Body of pancreas (tissue), 4 donors: Measurements from ENCODE around the gene LRRC56. TPM values are rescaled to one million over a fixed set of nuclear protein-coding genes. Genes with fewer than 3 reads are reported as not detected.

ENCODE experiments used
- ATAC-seq: fragments of 150-250 bp; one replicate; pipeline ENCODE4 v1.9.1; 2016
- DNase-seq, 4 donors: peaks; one replicate each; pipeline ENCODE4 v3.0.0-alpha.2; 2019
- H3K27ac ChIP-seq, 4 donors: fragments of 200-600 bp; sonication (generic); 1 replicate in 3 of 4; 2 replicates in 1 of 4; pipeline versions ENCODE4 v1.5.1 to v1.6.1; 2016 to 2019; ENCODE audit warnings: mild to moderate bottlenecking in 1 of 4, mixed read lengths in 1 of 4, moderate library complexity in 1 of 4
- H3K27me3 ChIP-seq, 2 donors: fragments of 200-600 bp; sonication (generic); one replicate each; pipeline ENCODE4 v1.6.0; 2016; ENCODE audit warnings: mild to moderate bottlenecking in 1 of 2
- H3K36me3 ChIP-seq, 2 donors: fragments of 200-600 bp; sonication (generic); replicated peaks in 1 of 2; 2 replicates each; pipeline ENCODE4 v1.5.1; 2016; ENCODE audit warnings: low read depth in 2 of 2; ENCODE audit not compliant: insufficient read depth in 1 of 2
- H3K4me1 ChIP-seq: fragments of 200-600 bp; sonication (generic); one replicate; pipeline ENCODE4 v1.6.0; 2016
- H3K4me3 ChIP-seq, 2 donors: fragments of 200-600 bp; sonication (generic); 1 replicate in 1 of 2; 2 replicates in 1 of 2; pipeline ENCODE4 v1.5.1; 2016 to 2019
- H3K9me3 ChIP-seq, 3 donors: fragments of 200-600 bp; sonication (generic); 1 replicate in 2 of 3; 2 replicates in 1 of 3; pipeline ENCODE4 v1.5.1; 2016
- POLR2A ChIP-seq, 3 donors: fragments of 450-650 bp; IDR thresholded peaks; one replicate each; pipeline ENCODE4 v1.6.1; 2016; ENCODE audit warnings: antibody characterized with exemption in 3 of 3, mild to moderate bottlenecking in 2 of 3
- WGBS, 2 donors: methylation state at CpG; one replicate each; pipeline ENCODE4 v1.1.5; 2017; 5-methylcytosine and 5-hydroxymethylcytosine counted together
- intact Hi-C: fragments of 100-400 bp; cut with DNase I; formaldehyde crosslinking; loops from one replicate; pipeline ENCODE4 v1.15.1; 2023
- total RNA-seq, 2 donors: library from RNA; depleted of rRNA; stranded (reverse); fragments of >200 nt; gene quantifications; one replicate each; pipeline ENCODE4 v1.1.0, GENCODE V29; 2016
- TF ChIP-seq, protein P1 (sequence below), 7 experiments: fragments of 450-650 bp in 4 of 7; fragments of 200-600 bp in 3 of 7; sonication (generic) in 3 of 7; IDR thresholded peaks; one replicate each; pipeline ENCODE4 v1.5.1; 2016 to 2019; ENCODE audit warnings: antibody characterized with exemption in 7 of 7

The LRRC56 gene
- total RNA-seq, 2 donors from 2014 or later, result 1.6 to 2.3 TPM

DNA sequence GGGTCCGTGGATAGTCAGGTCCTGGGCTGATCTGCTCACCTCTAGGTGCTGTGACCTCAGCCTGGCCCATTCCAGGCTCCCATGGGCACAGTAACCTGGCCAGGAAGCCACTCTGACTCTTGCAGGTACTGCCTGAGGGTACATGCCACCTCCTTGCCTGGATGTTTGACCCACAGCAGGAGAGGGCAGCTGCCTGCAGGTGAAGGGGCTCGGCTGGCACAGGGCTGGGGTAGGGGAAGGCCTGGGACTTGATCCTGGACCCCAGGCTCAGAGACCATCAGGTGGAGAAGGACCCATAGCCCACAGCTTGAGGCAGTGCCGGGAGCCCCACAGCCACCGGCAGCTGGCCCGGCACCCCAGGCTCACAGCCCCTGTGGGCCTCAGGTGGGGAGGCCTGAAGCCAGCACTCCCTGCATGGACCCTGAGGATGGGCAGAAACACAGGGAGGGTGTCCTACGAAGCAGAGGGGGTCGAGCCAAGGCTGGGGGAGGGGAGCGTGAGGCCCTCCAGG lies 2.7 kb downstream of the LRRC56 start:
- ATAC-seq, result no peak
- Histone ChIP-seq H3K36me3 (no peaks in the 10 kb centered on the region), H3K4me1 (peaks cover 26% of the 10 kb centered on the region), H3K4me3 (no peak overlapping the region), H3K27ac (no peak overlapping the region), H3K9me3 (no peaks in the 10 kb centered on the region), H3K27me3 (no peaks in the 10 kb centered on the region)
- DNase-seq, result no peak
- WGBS, 2 donors, result 91% methylated on average over 5 of the region's 8 CpGs
- TF ChIP-seq, protein P1, sequence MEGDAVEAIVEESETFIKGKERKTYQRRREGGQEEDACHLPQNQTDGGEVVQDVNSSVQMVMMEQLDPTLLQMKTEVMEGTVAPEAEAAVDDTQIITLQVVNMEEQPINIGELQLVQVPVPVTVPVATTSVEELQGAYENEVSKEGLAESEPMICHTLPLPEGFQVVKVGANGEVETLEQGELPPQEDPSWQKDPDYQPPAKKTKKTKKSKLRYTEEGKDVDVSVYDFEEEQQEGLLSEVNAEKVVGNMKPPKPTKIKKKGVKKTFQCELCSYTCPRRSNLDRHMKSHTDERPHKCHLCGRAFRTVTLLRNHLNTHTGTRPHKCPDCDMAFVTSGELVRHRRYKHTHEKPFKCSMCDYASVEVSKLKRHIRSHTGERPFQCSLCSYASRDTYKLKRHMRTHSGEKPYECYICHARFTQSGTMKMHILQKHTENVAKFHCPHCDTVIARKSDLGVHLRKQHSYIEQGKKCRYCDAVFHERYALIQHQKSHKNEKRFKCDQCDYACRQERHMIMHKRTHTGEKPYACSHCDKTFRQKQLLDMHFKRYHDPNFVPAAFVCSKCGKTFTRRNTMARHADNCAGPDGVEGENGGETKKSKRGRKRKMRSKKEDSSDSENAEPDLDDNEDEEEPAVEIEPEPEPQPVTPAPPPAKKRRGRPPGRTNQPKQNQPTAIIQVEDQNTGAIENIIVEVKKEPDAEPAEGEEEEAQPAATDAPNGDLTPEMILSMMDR (IDR thresholded peaks at IDR 0.05), result no peak
- TF ChIP-seq POLR2A (IDR thresholded peaks at IDR 0.05), result no peak
- intact Hi-C loops, result no loop called here

DNA sequence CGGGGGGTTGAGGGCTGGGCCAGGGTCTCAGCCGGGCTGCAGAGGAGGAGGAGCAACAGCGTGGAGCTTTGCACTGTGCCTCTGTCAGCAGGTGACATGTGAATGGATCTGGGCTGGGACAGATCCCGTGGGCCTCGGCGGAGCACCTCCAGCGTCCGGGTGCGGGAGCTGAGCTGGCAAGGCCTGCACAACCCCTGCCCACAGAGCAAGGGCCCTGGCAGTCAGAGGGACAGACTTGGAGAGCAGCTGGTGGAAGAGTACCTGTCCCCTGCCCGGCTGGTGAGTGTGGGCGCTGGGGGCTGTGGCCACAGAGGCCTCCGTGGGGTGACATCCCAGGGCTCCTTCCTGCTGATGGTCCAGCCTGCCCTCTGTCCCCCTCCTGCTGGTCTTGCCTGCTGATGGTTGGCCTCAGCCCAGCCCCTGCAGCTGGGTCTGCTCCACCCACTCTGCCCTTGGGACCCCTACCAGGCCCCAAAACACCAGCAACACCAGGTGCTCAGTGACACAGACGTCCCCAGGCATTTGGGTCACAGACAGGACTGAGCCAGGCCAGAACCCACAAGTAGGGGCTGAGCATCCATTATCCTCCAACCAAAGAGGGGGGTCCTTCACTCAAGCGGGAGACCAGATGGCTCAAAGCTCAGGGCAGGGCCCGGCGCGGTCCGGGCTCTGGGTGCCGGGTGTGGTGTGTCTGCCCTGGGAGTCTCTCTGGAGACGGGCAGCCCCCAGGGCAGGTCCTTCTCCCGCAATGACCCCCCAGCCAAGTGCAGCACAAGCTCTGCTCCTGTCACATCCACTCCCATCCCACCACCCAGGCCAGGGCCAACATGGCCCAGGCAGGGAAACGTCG lies 3.5 kb downstream of the LRRC56 start:
- no peak for TF ChIP-seq POLR2A (IDR thresholded peaks at IDR 0.05)
- TF ChIP-seq, protein P1 (IDR thresholded peaks at IDR 0.05), result no peak
- no peak for ATAC-seq
- DNase-seq, result peak in 1 of 4 donors; percentile 10
- WGBS, 2 donors, result 89 to 96% methylated on average over 9 to 20 of the region's 23 CpGs
- Histone ChIP-seq H3K4me1 (peaks cover 26% of the 10 kb centered on the region), H3K9me3 (no peaks in the 10 kb centered on the region), H3K27ac (no peak overlapping the region), H3K27me3 (no peaks in the 10 kb centered on the region), H3K4me3 (no peak overlapping the region), H3K36me3 (no peaks in the 10 kb centered on the region)
- intact Hi-C loops, result no loop called here

DNA sequence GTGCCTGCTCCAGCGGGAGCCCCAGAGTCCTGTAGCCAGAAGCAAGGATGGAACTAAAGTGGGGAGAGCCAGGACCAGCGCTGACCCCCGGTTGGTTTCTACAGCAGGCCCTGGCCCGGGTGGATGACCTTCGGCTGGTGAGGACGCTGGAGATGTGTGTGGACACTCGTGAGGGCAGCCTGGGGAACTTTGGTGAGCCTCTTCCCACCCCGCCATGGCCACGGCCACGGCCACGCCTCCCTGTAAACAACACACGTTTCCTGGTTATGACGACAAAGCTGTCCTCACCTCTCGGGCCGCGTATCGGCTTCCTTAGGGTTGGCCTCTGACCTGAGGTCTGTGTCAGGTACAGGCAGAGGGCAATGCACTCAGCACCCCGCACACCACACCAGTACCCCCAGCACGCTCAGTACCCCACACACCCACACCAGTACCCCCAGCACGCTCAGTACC lies 4.1 kb downstream of the LRRC56 start:
- ATAC-seq (no peak), DNase-seq (no peak)
- H3K4me3 ChIP-seq, result no peak overlapping the region
- WGBS, 2 donors, result 86 to 89% methylated on average over 7 to 19 of the region's 20 CpGs
- H3K36me3 ChIP-seq, result no peaks in the 10 kb centered on the region
- no peaks in the 10 kb centered on the region for H3K27me3 ChIP-seq
- TF ChIP-seq POLR2A (IDR thresholded peaks at IDR 0.05), result no peak
- TF ChIP-seq, protein P1 (IDR thresholded peaks at IDR 0.05), result no peak
- H3K9me3 ChIP-seq, result no peaks in the 10 kb centered on the region
- H3K27ac ChIP-seq, result no peak overlapping the region
- intact Hi-C loops, result no loop called here
- H3K4me1 ChIP-seq, result peaks cover 19% of the 10 kb centered on the region

DNA sequence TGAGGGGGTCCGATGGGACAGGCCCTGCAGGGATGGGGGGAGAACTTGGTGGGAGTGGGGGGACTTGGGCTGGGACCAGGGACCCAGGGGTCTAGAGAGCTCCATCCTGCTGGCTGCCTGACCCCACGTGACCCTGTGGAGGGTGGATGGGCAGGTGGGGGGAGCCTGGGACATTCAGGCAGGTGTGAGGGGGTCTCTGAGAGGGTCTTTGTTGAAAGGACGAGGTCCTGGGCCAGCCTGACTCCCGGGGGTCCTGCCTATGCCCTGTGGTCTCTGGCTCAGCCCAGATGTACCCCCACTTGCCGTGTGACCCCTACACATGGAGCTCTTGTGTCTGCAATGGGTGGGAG lies 7.5 kb downstream of the LRRC56 start:
- TF ChIP-seq, protein P1 (IDR thresholded peaks at IDR 0.05), result no peak
- no peak for TF ChIP-seq POLR2A (IDR thresholded peaks at IDR 0.05)
- ATAC-seq (no peak), DNase-seq (no peak)
- Histone ChIP-seq H3K27ac (no peak overlapping the region), H3K4me3 (no peak overlapping the region), H3K36me3 (no peaks in the 10 kb centered on the region), H3K4me1 (no peaks in the 10 kb centered on the region), H3K9me3 (no peaks in the 10 kb centered on the region), H3K27me3 (no peaks in the 10 kb centered on the region)
- WGBS, 2 donors, result 73 to 86% methylated on average over 1 to 4 of the region's 5 CpGs
- intact Hi-C loops, result no loop called here
